Effector memory CD8-positive, alpha-beta T cell (primary cell): ENCODE results near the gene GSTM3.
"Not testable (repeated sequence)": the region's sequence is repeated elsewhere in the genome, so short reads cannot be mapped to it uniquely, and the experiment has no call there.

ENCODE experiments used
- ATAC-seq: fragments of 150-1000 bp; cut with Tn5 transposase; replicated peaks from 2 replicates; pipeline ENCODE4 v1.10.0; 2021; ENCODE audit warnings: mild to moderate bottlenecking, moderate library complexity
- DNase-seq, 3 experiments: peaks; one replicate each; pipeline ENCODE4 v3.0.0; 2021
- H3K27ac Mint-ChIP-seq, 2 donors: one replicate each; pipeline ENCODE4 v1.8.0; 2022; ENCODE audit warnings: mild to moderate bottlenecking in 2 of 2, mixed read lengths in 2 of 2, moderate library complexity in 2 of 2
- H3K27me3 Mint-ChIP-seq, 2 donors: one replicate each; pipeline ENCODE4 v1.8.0; 2022; ENCODE audit warnings: mixed read lengths in 2 of 2
- H3K36me3 Mint-ChIP-seq: one replicate; pipeline ENCODE4 v1.8.0; 2022; ENCODE audit warnings: mild to moderate bottlenecking, moderate library complexity, mixed read lengths; ENCODE audit not compliant: insufficient read depth
- H3K4me1 Mint-ChIP-seq, 2 donors: one replicate each; pipeline ENCODE4 v1.8.0; 2022; ENCODE audit warnings: low read depth in 2 of 2, mixed read lengths in 2 of 2
- H3K4me3 Mint-ChIP-seq, 2 donors: one replicate each; pipeline ENCODE4 v1.8.0; 2022; ENCODE audit warnings: mild to moderate bottlenecking in 2 of 2, mixed read lengths in 2 of 2, moderate library complexity in 2 of 2
- H3K9me3 Mint-ChIP-seq, 2 donors: one replicate each; pipeline ENCODE4 v1.8.0; 2022; ENCODE audit warnings: mixed read lengths in 2 of 2

Gene GSTM3

DNA sequence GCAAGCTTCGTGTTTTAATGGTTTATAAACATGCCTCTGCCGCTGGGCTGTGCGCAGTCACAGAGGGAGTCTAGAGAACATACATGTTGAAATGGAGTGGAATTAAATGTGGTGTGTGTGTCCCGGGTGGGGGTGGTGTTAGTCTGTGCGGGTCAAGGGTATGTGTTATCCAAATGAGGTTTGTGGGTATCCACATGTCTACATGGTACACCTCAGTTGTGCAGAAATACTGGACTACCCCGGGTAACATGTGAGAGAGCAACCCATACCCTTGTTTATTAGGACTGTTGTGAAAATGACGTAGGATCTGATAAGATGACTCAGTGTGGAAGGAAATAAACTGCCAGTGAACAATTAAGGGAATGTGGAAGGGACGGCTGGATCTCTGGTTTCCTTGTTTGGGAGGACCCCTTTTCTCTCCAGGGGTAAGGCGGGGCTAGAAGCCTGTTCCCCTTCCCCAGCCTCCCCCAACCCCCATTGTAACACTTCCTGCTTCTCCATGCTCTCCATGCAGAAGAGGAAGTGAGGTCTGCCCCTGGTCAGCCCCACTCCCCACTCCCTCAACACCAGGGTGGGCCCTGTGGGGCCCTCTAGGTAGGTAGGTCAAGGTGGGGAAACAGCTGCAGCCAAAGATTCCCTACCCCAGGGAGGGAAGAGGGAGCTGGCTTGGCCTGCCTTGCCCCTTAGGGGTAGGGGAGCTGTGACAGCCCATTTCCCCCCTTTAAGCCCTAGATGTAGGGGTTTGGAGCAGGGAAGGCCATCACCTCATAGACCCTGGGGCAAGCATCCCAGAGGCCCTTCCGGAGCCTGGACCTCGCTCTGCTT lies 22.2 kb upstream of the GSTM3 start:
- ATAC-seq (no peak), DNase-seq (no peak)
- Mint-ChIP-seq H3K4me1 (no peaks in the 10 kb centered on the region), H3K4me3 (no peak overlapping the region), H3K9me3 (no peaks in the 10 kb centered on the region), H3K36me3 (no peaks in the 10 kb centered on the region), H3K27me3 (peaks cover 4 to 7% of the 10 kb centered on the region in 2 donors), H3K27ac (no peak overlapping the region)

- Mint-ChIP-seq H3K4me3 (no peak overlapping the region), H3K9me3 (no peaks in the 10 kb centered on the region), H3K27ac (no peak overlapping the region), H3K36me3 (peaks cover 2% of the 10 kb centered on the region), H3K27me3 (peaks cover 4 to 7% of the 10 kb centered on the region in 2 donors), H3K4me1 (no peaks in the 10 kb centered on the region)
- DNase-seq (no peak), ATAC-seq (no peak)
Measured at GRCh38 chr1:109762039-109762585, 21.3 kb upstream of the GSTM3 start.

DNA sequence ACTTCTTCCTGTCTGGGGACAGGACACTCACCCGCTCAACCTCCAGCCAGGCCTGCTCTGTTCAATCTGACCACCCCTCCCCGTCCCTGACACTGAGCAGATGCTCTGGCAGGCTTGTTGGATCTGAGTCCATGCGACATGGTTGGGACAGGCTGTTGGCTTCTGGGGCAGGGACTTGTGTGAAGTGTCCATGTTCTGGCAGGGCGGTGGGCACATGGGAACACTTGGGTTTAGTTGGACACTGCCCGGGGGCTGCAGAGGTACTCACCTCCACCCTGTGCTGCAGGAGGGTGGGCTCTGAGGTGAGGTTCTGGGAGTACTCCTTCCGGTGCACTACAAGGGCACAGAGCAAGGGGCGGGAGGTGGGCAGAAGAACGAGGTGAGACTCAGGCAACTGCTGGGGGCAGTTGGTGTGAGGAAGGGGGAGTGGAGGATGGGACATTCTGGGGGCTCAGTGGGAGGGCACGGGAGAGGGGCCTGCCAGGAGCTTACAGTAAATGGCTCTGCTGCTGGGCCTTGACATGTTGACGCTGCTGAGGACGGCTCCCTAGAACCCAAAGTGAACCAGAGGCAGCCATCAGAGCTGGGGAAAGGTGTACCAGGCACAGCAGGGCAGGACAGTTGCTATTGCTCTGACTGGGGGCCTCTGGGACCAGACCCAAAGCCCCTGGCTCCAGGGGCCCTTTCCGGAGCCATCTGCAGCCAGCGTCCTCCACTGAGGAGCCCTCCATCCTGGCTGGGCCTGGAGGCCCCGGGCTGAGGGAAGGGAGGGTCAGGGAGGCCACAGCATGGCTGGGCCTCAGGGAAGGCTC lies 20.6 kb upstream of the GSTM3 start:
- Mint-ChIP-seq H3K9me3 (no peaks in the 10 kb centered on the region), H3K4me1 (no peaks in the 10 kb centered on the region), H3K27me3 (peaks cover 4 to 7% of the 10 kb centered on the region in 2 donors), H3K36me3 (peaks cover 2% of the 10 kb centered on the region), H3K27ac (peak overlapping the region in 1 of 2 donors; percentile 45), H3K4me3 (no peak overlapping the region)
- no peak for DNase-seq
- ATAC-seq: no peak

- peak overlapping the region; percentile 45 to 64 for H3K27ac Mint-ChIP-seq
- H3K9me3 Mint-ChIP-seq: no peaks in the 10 kb centered on the region
- no peak for ATAC-seq
- no peak overlapping the region for H3K4me3 Mint-ChIP-seq
- peaks cover 2% of the 10 kb centered on the region for H3K36me3 Mint-ChIP-seq
- H3K4me1 Mint-ChIP-seq: no peaks in the 10 kb centered on the region
- no peak for DNase-seq
- peaks cover 4 to 7% of the 10 kb centered on the region in 2 donors for H3K27me3 Mint-ChIP-seq
Measured at GRCh38 chr1:109760581-109761226, 19.9 kb upstream of the GSTM3 start.

- DNase-seq (no peak), ATAC-seq (no peak)
- Mint-ChIP-seq H3K9me3 (no peaks in the 10 kb centered on the region), H3K4me3 (no peak overlapping the region), H3K27me3 (peaks cover 0 to 7% of the 10 kb centered on the region in 2 donors), H3K36me3 (peaks cover 2% of the 10 kb centered on the region), H3K4me1 (no peaks in the 10 kb centered on the region), H3K27ac (peak overlapping the region in 1 of 2 donors; percentile 64)
Measured at GRCh38 chr1:109759513-109760334, 18.9 kb upstream of the GSTM3 start.

- no peak overlapping the region for H3K4me3 Mint-ChIP-seq
- DNase-seq (no peak), ATAC-seq (no peak)
- H3K27me3 Mint-ChIP-seq: peaks cover under 1 to 2% of the 10 kb centered on the region in 2 donors
- no peaks in the 10 kb centered on the region for H3K4me1 Mint-ChIP-seq
- H3K9me3 Mint-ChIP-seq: no peaks in the 10 kb centered on the region
- H3K27ac Mint-ChIP-seq: no peak overlapping the region
- peaks cover 2% of the 10 kb centered on the region for H3K36me3 Mint-ChIP-seq
Measured at GRCh38 chr1:109757936-109758786, 17.3 kb upstream of the GSTM3 start.

GRCh38 chr1:109756848-109757521 lies 16.1 kb upstream of the GSTM3 start:
- H3K27ac Mint-ChIP-seq: no peak overlapping the region
- no peak for ATAC-seq
- no peak overlapping the region for H3K4me3 Mint-ChIP-seq
- peaks cover 2% of the 10 kb centered on the region for H3K36me3 Mint-ChIP-seq
- H3K27me3 Mint-ChIP-seq: peaks cover 12 to 14% of the 10 kb centered on the region in 2 donors
- no peak for DNase-seq
- no peaks in the 10 kb centered on the region for H3K4me1 Mint-ChIP-seq
- H3K9me3 Mint-ChIP-seq: no peaks in the 10 kb centered on the region

- ATAC-seq, H3K4me1 Mint-ChIP-seq, H3K36me3 Mint-ChIP-seq, H3K4me3 Mint-ChIP-seq, H3K27ac Mint-ChIP-seq, H3K9me3 Mint-ChIP-seq, DNase-seq: not testable (repeated sequence)
- peaks cover 19 to 20% of the 10 kb centered on the region in 2 donors for H3K27me3 Mint-ChIP-seq
Measured at GRCh38 chr1:109756325-109756724, 15.5 kb upstream of the GSTM3 start.

- Mint-ChIP-seq H3K27me3 (peaks cover 29 to 36% of the 10 kb centered on the region in 2 donors), H3K27ac (no peak overlapping the region), H3K4me1 (no peaks in the 10 kb centered on the region), H3K9me3 (no peaks in the 10 kb centered on the region), H3K36me3 (peaks cover 2% of the 10 kb centered on the region), H3K4me3 (no peak overlapping the region)
- DNase-seq: no peak
- ATAC-seq: no peak
Measured at GRCh38 chr1:109754738-109755137, 13.9 kb upstream of the GSTM3 start.

DNA sequence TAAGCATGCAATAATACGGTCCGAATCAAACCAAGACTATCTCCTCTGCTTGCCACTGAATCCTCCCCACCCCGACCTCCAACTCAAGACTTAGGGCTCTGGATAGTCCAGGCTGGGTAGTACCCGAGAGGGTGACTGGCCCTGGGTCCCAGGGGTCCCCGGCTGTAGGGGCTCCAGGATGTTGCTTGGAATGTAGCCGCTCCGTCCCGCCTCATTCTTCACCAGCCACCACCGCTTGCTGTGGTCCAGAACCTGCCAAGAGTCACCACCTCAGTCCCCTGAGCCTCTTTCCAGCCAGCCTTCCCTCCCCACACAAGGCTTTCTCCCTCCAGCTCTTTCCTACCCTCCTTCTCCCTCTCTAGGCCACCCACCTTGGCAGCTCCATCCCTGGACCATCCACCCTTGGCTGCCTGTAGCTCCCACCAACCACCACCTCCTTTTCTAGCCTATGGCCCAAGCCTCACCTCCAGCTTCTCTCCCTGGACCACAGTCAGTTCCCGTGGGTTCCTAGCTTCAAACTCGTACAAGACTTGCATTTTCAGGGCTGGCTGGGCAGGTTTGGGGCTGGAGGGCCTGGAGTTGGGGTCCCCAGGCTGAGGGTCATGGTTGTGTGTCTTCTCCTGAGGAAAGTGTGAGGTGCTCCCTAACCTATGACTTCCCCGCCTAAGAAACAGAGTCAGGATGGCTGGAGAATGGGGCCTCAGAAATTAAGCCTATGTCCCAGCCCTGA lies 10.9 kb upstream of the GSTM3 start:
- DNase-seq: no peak
- Mint-ChIP-seq H3K4me3 (no peak overlapping the region), H3K9me3 (no peaks in the 10 kb centered on the region), H3K27ac (no peak overlapping the region), H3K4me1 (no peaks in the 10 kb centered on the region), H3K36me3 (no peaks in the 10 kb centered on the region), H3K27me3 (peaks cover 51 to 67% of the 10 kb centered on the region in 2 donors)
- ATAC-seq: no peak

- no peaks in the 10 kb centered on the region for H3K36me3 Mint-ChIP-seq
Measured at GRCh38 chr1:109750920-109751319, 10.1 kb upstream of the GSTM3 start.

More at GRCh38 chr1:109750920-109751319, 10.1 kb upstream of the GSTM3 start:
- peaks cover 51 to 69% of the 10 kb centered on the region in 2 donors for H3K27me3 Mint-ChIP-seq
- ATAC-seq (no peak), DNase-seq (no peak)
- H3K4me3 Mint-ChIP-seq: no peak overlapping the region
- H3K9me3 Mint-ChIP-seq: no peaks in the 10 kb centered on the region
- no peak overlapping the region for H3K27ac Mint-ChIP-seq
- H3K4me1 Mint-ChIP-seq: no peaks in the 10 kb centered on the region
